DMS79 (cell line): ENCODE data around the gene STYXL2.

Source experiments
- DNase-seq: peaks from one replicate; lab custom pipeline; 2025; lab: John Stamatoyannopoulos, UW

The STYXL2 gene

GRCh38 chr1:167136806-167137205 is 42.9 kb downstream of the STYXL2 start:
- no peak for DNase-seq

GRCh38 chr1:167137332-167137781 is 43.5 kb downstream of the STYXL2 start:
- no peak for DNase-seq

- no peak for DNase-seq
Observed at GRCh38 chr1:167137793-167138510, 44.1 kb downstream of the STYXL2 start.

GRCh38 chr1:167138703-167139102 is 44.8 kb downstream of the STYXL2 start:
- no peak for DNase-seq

GRCh38 chr1:167141963-167142362 is 48.1 kb downstream of the STYXL2 start:
- no peak for DNase-seq
